ENCODE measurements around the gene ATP9B. TPM values are rescaled to one million over a fixed set of nuclear protein-coding genes. Genes with fewer than 3 reads are reported as not detected.

ATP9B gene
- total RNA-seq, 1 donor from 2014 or later = 34.1 TPM

- Mint-ChIP-seq H3K27me3 (peaks cover 50% of the 10 kb centered on the region), H3K36me3 (no peaks in the 10 kb centered on the region), H3K4me3 (no peak overlapping the region), H3K9me3 (no peaks in the 10 kb centered on the region), H3K27ac (no peak overlapping the region), H3K4me1 (ENCODE audit: unreplicated experiment) (no peaks in the 10 kb centered on the region)
- DNase-seq (ENCODE audit: extremely low spot score, unreplicated experiment) = no peak
- no peak for TF ChIP-seq CTCF (conservative IDR thresholded peaks at IDR 0.05)
These were observed 318.8 kb downstream of the ATP9B start for GRCh38 chr18:79388043-79388442.

- no peaks in the 10 kb centered on the region for H3K9me3 Mint-ChIP-seq
These were observed 320.5 kb downstream of the ATP9B start for GRCh38 chr18:79389689-79390088.

GRCh38 chr18:79392226-79392625 lies 323.0 kb downstream of the ATP9B start:
- Mint-ChIP-seq H3K27ac (peak overlapping the region; percentile 55), H3K27me3 (peaks cover 68% of the 10 kb centered on the region), H3K4me3 (peak overlapping the region; percentile 67)

More at GRCh38 chr18:79389689-79390088, 320.5 kb downstream of the ATP9B start:
- H3K27me3 Mint-ChIP-seq = peaks cover 60% of the 10 kb centered on the region
- H3K27ac Mint-ChIP-seq = no peak overlapping the region
- H3K36me3 Mint-ChIP-seq = no peaks in the 10 kb centered on the region
- H3K4me1 Mint-ChIP-seq (ENCODE audit: unreplicated experiment) = peaks cover 5% of the 10 kb centered on the region
- no peak for TF ChIP-seq CTCF (conservative IDR thresholded peaks at IDR 0.05)
- no peak overlapping the region for H3K4me3 Mint-ChIP-seq
- no peak for DNase-seq (ENCODE audit: extremely low spot score, unreplicated experiment)

GRCh38 chr18:79393181-79393634 lies 324.0 kb downstream of the ATP9B start:
- H3K27ac Mint-ChIP-seq = peak overlapping the region; percentile 39
- H3K36me3 Mint-ChIP-seq = no peaks in the 10 kb centered on the region
- DNase-seq (ENCODE audit: extremely low spot score, unreplicated experiment) = no peak
- peaks cover 72% of the 10 kb centered on the region for H3K27me3 Mint-ChIP-seq
- peak overlapping the region; percentile 86 for H3K4me3 Mint-ChIP-seq
- TF ChIP-seq CTCF (conservative IDR thresholded peaks at IDR 0.05) = no peak
- peaks cover 5% of the 10 kb centered on the region for H3K4me1 Mint-ChIP-seq (ENCODE audit: unreplicated experiment)
- no peaks in the 10 kb centered on the region for H3K9me3 Mint-ChIP-seq

More at GRCh38 chr18:79392226-79392625, 323.0 kb downstream of the ATP9B start:
- no peaks in the 10 kb centered on the region for H3K36me3 Mint-ChIP-seq
- TF ChIP-seq CTCF (conservative IDR thresholded peaks at IDR 0.05) = no peak
- no peak for DNase-seq (ENCODE audit: extremely low spot score, unreplicated experiment)
- peaks cover 5% of the 10 kb centered on the region for H3K4me1 Mint-ChIP-seq (ENCODE audit: unreplicated experiment)
- H3K9me3 Mint-ChIP-seq = no peaks in the 10 kb centered on the region

GRCh38 chr18:79393635-79394533 lies 324.7 kb downstream of the ATP9B start:
- Mint-ChIP-seq H3K4me1 (ENCODE audit: unreplicated experiment) (peaks cover 7% of the 10 kb centered on the region), H3K27ac (peak overlapping the region; percentile 39), H3K36me3 (no peaks in the 10 kb centered on the region)

More at GRCh38 chr18:79393635-79394533, 324.7 kb downstream of the ATP9B start:
- peak; percentile 76 for DNase-seq (ENCODE audit: extremely low spot score, unreplicated experiment)
- Mint-ChIP-seq H3K27me3 (peaks cover 73% of the 10 kb centered on the region), H3K9me3 (no peaks in the 10 kb centered on the region), H3K4me3 (peak overlapping the region; percentile 86)
- no peak for TF ChIP-seq CTCF (conservative IDR thresholded peaks at IDR 0.05)
